ENCODE measurements around the gene LOXL1. TPM values are rescaled to one million over a fixed set of nuclear protein-coding genes. Genes with fewer than 3 reads are reported as not detected.

LOXL1 gene
- total RNA-seq, 4 donors from 2014 or later: 22.9 to 63.0 (median 34.5) TPM

DNA sequence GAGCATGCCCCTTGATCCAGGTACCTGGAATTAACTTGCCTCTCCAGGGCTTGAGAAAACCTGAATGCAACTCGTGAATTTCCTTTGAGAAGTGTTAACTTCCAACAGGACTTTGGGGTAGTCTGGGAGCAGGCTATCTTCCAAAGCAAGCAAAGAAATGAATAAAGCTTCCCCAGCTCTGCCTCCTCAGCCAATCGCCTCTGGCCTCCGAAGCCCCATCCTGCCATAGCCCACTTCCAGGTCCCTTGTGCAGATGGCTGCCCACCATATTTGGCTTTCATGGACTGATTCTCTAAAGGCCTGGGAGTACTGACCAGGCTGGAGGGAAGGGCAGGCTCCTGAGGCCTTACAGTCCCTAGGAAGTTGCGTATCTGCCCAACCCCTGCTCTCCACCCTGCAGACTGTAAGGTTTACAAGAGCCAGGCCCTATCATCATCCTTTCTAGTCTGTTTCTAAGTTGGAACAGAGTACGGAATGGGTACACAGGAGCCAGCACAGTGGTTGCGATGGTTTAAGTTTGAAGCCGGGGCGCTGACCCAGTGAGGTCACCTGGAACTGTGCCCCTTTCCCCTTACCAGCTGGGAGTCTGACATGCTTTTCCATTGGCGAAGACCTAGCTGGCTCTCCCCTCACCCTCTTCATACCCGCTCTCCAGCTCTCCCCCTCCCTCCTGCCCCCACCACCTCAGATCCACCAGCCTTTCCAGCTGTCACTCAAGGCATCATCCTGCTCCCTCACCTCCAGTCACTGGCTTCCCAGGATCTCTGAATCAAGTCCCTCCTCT is 67.1 kb downstream of the LOXL1 start:
- Histone ChIP-seq H3K36me3 (peaks cover 0 to 19% of the 10 kb centered on the region in 2 donors), H3K4me3 (peak overlapping the region in 1 of 2 donors; percentile 72), H3K9me3 (no peaks in the 10 kb centered on the region), H3K27ac (peak overlapping the region in 3 of 4 donors; percentile 88 to 95 (median 89)), H3K27me3 (no peaks in the 10 kb centered on the region), H3K4me1 (peaks cover 3 to 92% (median 48%) of the 10 kb centered on the region in 3 donors)
- ATAC-seq: no peak
- TF ChIP-seq POLR2AphosphoS5 (IDR thresholded peaks at IDR 0.05) (no peak), EP300 (IDR thresholded peaks at IDR 0.05) (no peak), POLR2A (IDR thresholded peaks at IDR 0.05) (no peak)
- TF ChIP-seq, protein P1, sequence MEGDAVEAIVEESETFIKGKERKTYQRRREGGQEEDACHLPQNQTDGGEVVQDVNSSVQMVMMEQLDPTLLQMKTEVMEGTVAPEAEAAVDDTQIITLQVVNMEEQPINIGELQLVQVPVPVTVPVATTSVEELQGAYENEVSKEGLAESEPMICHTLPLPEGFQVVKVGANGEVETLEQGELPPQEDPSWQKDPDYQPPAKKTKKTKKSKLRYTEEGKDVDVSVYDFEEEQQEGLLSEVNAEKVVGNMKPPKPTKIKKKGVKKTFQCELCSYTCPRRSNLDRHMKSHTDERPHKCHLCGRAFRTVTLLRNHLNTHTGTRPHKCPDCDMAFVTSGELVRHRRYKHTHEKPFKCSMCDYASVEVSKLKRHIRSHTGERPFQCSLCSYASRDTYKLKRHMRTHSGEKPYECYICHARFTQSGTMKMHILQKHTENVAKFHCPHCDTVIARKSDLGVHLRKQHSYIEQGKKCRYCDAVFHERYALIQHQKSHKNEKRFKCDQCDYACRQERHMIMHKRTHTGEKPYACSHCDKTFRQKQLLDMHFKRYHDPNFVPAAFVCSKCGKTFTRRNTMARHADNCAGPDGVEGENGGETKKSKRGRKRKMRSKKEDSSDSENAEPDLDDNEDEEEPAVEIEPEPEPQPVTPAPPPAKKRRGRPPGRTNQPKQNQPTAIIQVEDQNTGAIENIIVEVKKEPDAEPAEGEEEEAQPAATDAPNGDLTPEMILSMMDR (IDR thresholded peaks at IDR 0.05): no peak
- 78 to 80% methylated on average over 6 of the region's 10 CpGs for WGBS, 2 donors (ENCODE audit: low coverage in 1 of 2)

DNA sequence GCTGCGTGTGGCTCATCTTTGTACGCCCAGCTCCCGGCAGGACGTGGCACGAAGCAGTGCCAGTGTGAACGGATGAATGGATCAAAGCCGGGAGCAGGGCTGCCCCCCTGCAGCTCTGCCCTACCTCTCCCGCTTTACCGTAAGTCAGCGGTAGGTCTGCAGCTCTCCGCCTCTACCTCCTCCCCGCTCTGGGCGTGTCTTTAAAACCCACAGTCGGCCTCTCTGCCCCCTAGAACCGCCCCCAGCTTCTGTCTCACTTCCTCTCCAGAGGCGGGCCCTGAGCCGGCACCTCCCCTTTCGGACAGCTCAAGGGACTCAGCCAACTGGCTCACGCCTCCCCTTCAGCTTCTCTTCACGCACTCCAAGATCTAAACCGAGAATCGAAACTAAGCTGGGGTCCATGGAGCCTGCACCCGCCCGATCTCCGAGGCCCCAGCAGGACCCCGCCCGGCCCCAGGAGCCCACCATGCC is 68.2 kb downstream of the LOXL1 start, which contains the start of gene PML:
Gene PML, plus strand, starts transcription at position 304 of the 471 bp plus-strand sequence. Its CDS starts 97 bp downstream, at position 401.
- H3K9me3 ChIP-seq: no peaks in the 10 kb centered on the region
- peak within 1 kb of the TSS; percentile 88 to 95 (median 91) for H3K27ac ChIP-seq
- H3K4me1 ChIP-seq: peaks cover 3 to 92% (median 48%) of the 10 kb centered on the region in 3 donors
- peak within 1 kb of the TSS; percentile 72 to 97 for H3K4me3 ChIP-seq
- ATAC-seq: peak; percentile 91
- TF ChIP-seq POLR2AphosphoS5 (IDR thresholded peaks at IDR 0.05) (peak; percentile 85), EP300 (IDR thresholded peaks at IDR 0.05) (no peak), POLR2A (IDR thresholded peaks at IDR 0.05) (peak in 1 of 2 donors; percentile 23)
- TF ChIP-seq, protein P1 (IDR thresholded peaks at IDR 0.05): peak in 1 of 4 experiments; percentile 40
- peaks cover 0 to 20% of the 10 kb centered on the region in 2 donors for H3K36me3 ChIP-seq
- H3K27me3 ChIP-seq: no peaks in the 10 kb centered on the region
- WGBS, 2 donors (ENCODE audit: low coverage in 1 of 2): 0% methylated on average over 4 of the region's 27 CpGs; no CpG with 5 or more reads in 1 of the 2 donors

DNA sequence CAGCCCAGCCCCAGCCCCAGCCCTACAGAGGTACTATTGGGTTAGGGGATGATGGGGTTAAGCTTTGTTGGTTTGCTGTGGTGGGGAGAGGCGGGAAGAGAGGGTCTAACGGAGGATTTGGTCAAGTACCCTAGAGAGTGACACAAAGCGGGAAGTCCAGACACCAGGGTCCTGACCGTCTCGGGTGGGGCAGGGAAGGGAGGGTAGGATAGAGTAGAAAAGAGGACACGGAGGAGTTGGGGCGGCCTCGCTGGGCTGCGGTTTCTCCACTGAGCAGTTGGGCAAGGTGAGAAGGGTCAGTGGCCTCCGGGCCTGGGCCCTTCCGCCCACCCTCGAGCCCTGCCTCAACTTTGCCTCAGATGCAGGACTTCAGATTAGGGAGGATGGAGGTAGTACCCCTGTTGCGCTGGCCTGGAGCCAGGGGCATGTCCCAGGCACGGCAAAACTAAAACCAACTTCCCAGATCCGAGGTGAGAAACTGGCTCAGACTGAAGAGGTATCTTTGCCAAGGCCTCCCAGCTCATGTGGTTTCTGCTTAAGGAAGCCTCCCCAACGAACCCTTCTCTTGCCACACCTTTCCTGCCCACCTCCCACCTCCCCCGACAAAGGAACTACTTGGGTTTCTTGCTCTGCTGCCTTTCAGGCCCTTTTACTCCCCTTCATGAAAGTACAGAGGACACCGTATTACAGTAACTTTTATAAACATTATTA is 68.8 kb downstream of the LOXL1 start:
- TF ChIP-seq POLR2A (IDR thresholded peaks at IDR 0.05) (no peak), POLR2AphosphoS5 (IDR thresholded peaks at IDR 0.05) (peak; percentile 27), EP300 (IDR thresholded peaks at IDR 0.05) (no peak)
- TF ChIP-seq, protein P1 (IDR thresholded peaks at IDR 0.05): no peak

DNA sequence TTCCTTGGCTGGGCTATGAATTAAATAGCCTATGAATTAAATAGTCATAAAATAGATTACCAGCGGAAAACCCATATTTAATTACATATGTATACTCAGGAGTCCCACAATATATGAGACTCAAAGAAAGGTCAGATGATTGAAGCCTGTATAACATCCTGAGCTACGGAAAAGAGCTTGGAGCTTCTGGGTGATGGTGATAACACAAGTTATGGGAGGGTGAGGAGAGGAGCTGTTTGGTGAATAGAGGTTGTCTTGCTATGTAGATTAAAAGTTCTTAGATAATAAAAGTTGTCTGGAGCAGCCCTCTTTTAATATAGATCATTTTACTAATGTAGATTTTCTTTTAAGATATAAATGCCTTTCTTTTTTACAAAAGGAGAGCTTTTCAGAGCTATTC is 70.0 kb downstream of the LOXL1 start:
- H3K27ac ChIP-seq: peak overlapping the region in 3 of 4 donors; percentile 88 to 95 (median 89)
- no peaks in the 10 kb centered on the region for H3K9me3 ChIP-seq
- peaks cover 0 to 26% of the 10 kb centered on the region in 2 donors for H3K36me3 ChIP-seq
- TF ChIP-seq, protein P1 (IDR thresholded peaks at IDR 0.05): no peak
- TF ChIP-seq POLR2AphosphoS5 (IDR thresholded peaks at IDR 0.05) (no peak), POLR2A (IDR thresholded peaks at IDR 0.05) (no peak)
- H3K4me3 ChIP-seq: peak overlapping the region in 1 of 2 donors; percentile 72
- no peak for ATAC-seq
- 32 to 33% methylated on average over 2 of the region's 2 CpGs for WGBS, 2 donors (ENCODE audit: low coverage in 1 of 2)
- peaks cover 3 to 92% (median 33%) of the 10 kb centered on the region in 3 donors for H3K4me1 ChIP-seq
- no peaks in the 10 kb centered on the region for H3K27me3 ChIP-seq

More for the DNA sequence above, 68.8 kb downstream of the LOXL1 start:
- Histone ChIP-seq H3K4me1 (peaks cover 3 to 92% (median 44%) of the 10 kb centered on the region in 3 donors), H3K27me3 (no peaks in the 10 kb centered on the region), H3K9me3 (no peaks in the 10 kb centered on the region), H3K36me3 (peaks cover 0 to 22% of the 10 kb centered on the region in 2 donors), H3K27ac (peak overlapping the region; percentile 88 to 95 (median 91)), H3K4me3 (peak overlapping the region; percentile 72 to 97)
- 0% methylated on average over 7 to 9 of the region's 18 CpGs for WGBS, 2 donors (ENCODE audit: low coverage in 1 of 2)
- ATAC-seq: peak; percentile 3
